Hepatocyte (in vitro differentiated cells): ENCODE data around the gene DDTL. TPM values are rescaled to one million over a fixed set of nuclear protein-coding genes. Genes with fewer than 3 reads are reported as not detected.

ENCODE experiments used
- DNase-seq: peaks from one replicate; pipeline ENCODE4 v3.0.0-alpha.2; 2016; ENCODE audit warnings: low spot score
- H2AFZ ChIP-seq: fragments of 200-600 bp; sonication (generic); 2 replicates; pipeline ENCODE4 v1.6.0; 2016; ENCODE audit warnings: antibody characterized with exemption, mild to moderate bottlenecking
- H3K27ac ChIP-seq: fragments of 200-600 bp; sonication (generic); 2 replicates; pipeline ENCODE4 v1.5.1; 2016; ENCODE audit warnings: mild to moderate bottlenecking
- H3K27me3 ChIP-seq: fragments of 200-600 bp; sonication (generic); 2 replicates; pipeline ENCODE4 v1.6.1; 2016
- H3K36me3 ChIP-seq: fragments of 200-600 bp; sonication (generic); replicated peaks from 2 replicates; pipeline ENCODE4 v1.5.1; 2016; ENCODE audit warnings: low read depth; ENCODE audit not compliant: insufficient read depth
- H3K4me1 ChIP-seq: fragments of 200-600 bp; sonication (generic); 2 replicates; pipeline ENCODE4 v1.5.1; 2016; ENCODE audit warnings: mild to moderate bottlenecking, moderate library complexity; ENCODE audit not compliant: insufficient read depth
- H3K4me2 ChIP-seq: fragments of 200-600 bp; sonication (generic); 2 replicates; pipeline ENCODE4 v1.6.0; 2016
- H3K4me3 ChIP-seq: fragments of 200-600 bp; sonication (generic); 2 replicates; pipeline ENCODE4 v1.5.1; 2016; ENCODE audit warnings: mild to moderate bottlenecking
- H3K79me2 ChIP-seq: fragments of 200-600 bp; sonication (generic); 2 replicates; pipeline ENCODE4 v1.6.0; 2017; ENCODE audit warnings: mild to moderate bottlenecking
- H3K9me2 ChIP-seq: fragments of 200-600 bp; sonication (generic); replicated peaks from 2 replicates; pipeline ENCODE4 v1.6.0; 2017; ENCODE audit warnings: mild to moderate bottlenecking; ENCODE audit not compliant: insufficient read depth
- H3K9me3 ChIP-seq: fragments of 200-600 bp; sonication (generic); 2 replicates; pipeline ENCODE4 v1.5.1; 2016; ENCODE audit warnings: low read depth, mild to moderate bottlenecking
- H4K20me1 ChIP-seq: fragments of 200-600 bp; sonication (generic); 2 replicates; pipeline ENCODE4 v1.6.0; 2016; ENCODE audit warnings: mild to moderate bottlenecking; ENCODE audit not compliant: insufficient read depth, poor library complexity, severe bottlenecking
- EZH2 ChIP-seq: fragments of 200-600 bp; sonication (generic); IDR thresholded peaks from 2 replicates; pipeline ENCODE4 v1.6.1; 2016; ENCODE audit warnings: antibody characterized with exemption, mild to moderate bottlenecking, borderline replicate concordance
- EZH2phosphoT487 ChIP-seq: fragments of 200-600 bp; sonication (generic); IDR thresholded peaks from one replicate; pipeline ENCODE4 v1.6.1; 2018; ENCODE audit warnings: antibody characterized with exemption, mild to moderate bottlenecking, low read depth, moderate library complexity; ENCODE audit not compliant: unreplicated experiment, severe bottlenecking
- WGBS: methylation state at CpG from one replicate; pipeline ENCODE4 v1.1.6; 2016; ENCODE audit warnings: low lambda C conversion rate; ENCODE audit errors: missing lambda C conversion rate; 5-methylcytosine and 5-hydroxymethylcytosine counted together
- polyA plus RNA-seq: library from polyadenylated mRNA; unstranded; fragments of >200 nt; fragmentation: Nextera tagmentation; extraction: Ambion mirVana; gene quantifications from 2 replicates; pipeline ENCODE4 v1.2.1, GENCODE V29; 2016
- total RNA-seq: library from RNA; depleted of rRNA; stranded (reverse); fragments of >200 nt; gene quantifications from 2 replicates; pipeline ENCODE4 v1.2.3, GENCODE V29; 2014
- TF ChIP-seq, protein P1 (sequence below): fragments of 200-600 bp; sonication (generic); IDR thresholded peaks from 2 replicates; pipeline ENCODE4 v1.5.1; 2016; ENCODE audit warnings: antibody characterized with exemption, mild to moderate bottlenecking; ENCODE audit not compliant: poor library complexity

DDTL gene
- total and polyA plus RNA-seq, 2 experiments from 2014 or later: 4.7 TPM; not detected in 1

DNA sequence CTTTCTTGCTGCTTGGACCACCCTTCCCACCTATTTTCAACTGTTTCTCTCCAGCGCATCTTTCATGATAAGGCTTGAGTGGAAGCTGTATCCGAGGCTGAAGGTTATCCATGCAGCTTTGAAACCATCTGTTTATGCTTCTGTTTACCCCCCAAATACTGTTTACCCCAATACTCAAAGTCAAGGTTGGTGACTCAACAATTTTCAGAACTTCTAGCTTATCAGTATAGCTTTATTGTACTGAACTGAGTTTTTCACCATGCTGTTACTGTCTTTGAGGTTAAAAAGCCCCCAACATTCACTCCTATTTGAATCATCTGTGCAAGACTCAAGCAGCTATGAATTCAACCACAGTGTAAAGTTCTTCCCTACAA lies 43.3 kb downstream of the DDTL start:
- H3K27ac ChIP-seq: no peak overlapping the region
- DNase-seq: no peak
- no peak overlapping the region for H3K4me2 ChIP-seq
- H4K20me1 ChIP-seq: no peaks in the 10 kb centered on the region
- TF ChIP-seq EZH2: no peak
- TF ChIP-seq, protein P1, sequence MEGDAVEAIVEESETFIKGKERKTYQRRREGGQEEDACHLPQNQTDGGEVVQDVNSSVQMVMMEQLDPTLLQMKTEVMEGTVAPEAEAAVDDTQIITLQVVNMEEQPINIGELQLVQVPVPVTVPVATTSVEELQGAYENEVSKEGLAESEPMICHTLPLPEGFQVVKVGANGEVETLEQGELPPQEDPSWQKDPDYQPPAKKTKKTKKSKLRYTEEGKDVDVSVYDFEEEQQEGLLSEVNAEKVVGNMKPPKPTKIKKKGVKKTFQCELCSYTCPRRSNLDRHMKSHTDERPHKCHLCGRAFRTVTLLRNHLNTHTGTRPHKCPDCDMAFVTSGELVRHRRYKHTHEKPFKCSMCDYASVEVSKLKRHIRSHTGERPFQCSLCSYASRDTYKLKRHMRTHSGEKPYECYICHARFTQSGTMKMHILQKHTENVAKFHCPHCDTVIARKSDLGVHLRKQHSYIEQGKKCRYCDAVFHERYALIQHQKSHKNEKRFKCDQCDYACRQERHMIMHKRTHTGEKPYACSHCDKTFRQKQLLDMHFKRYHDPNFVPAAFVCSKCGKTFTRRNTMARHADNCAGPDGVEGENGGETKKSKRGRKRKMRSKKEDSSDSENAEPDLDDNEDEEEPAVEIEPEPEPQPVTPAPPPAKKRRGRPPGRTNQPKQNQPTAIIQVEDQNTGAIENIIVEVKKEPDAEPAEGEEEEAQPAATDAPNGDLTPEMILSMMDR: no peak
- TF ChIP-seq EZH2phosphoT487: no peak
- no peaks in the 10 kb centered on the region for H3K9me3 ChIP-seq
- H2AFZ ChIP-seq: no peak overlapping the region
- H3K4me3 ChIP-seq: no peak overlapping the region
- no peaks in the 10 kb centered on the region for H3K27me3 ChIP-seq
- peaks cover 12% of the 10 kb centered on the region for H3K4me1 ChIP-seq
- peaks cover 36% of the 10 kb centered on the region for H3K79me2 ChIP-seq
- no peaks in the 10 kb centered on the region for H3K9me2 ChIP-seq
- WGBS: 90% methylated on average over 2 of the region's 2 CpGs
- H3K36me3 ChIP-seq: no peaks in the 10 kb centered on the region

DNA sequence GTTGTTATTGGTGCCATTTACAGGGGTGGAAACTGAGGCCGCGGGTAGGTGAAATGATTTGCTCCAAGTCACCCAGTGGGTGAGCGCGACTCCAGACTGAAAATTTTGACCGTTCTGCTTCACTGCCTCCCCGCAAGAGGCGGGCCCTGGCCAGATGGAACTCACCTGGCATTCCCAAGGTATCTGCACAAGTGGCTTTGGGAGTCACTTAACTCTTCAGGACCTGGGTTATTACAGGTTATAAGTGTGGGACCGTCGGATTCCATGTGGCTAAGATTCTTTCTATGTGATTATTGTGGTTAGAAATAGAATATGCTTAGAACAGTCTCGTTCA lies 45.0 kb downstream of the DDTL start:
- TF ChIP-seq, protein P1: no peak
- no peak for TF ChIP-seq EZH2
- TF ChIP-seq EZH2phosphoT487: no peak
- no peaks in the 10 kb centered on the region for H4K20me1 ChIP-seq
- no peaks in the 10 kb centered on the region for H3K36me3 ChIP-seq
- DNase-seq: no peak
- H3K9me2 ChIP-seq: no peaks in the 10 kb centered on the region
- 2% methylated on average over 10 of the region's 10 CpGs for WGBS
- H3K9me3 ChIP-seq: no peaks in the 10 kb centered on the region
- H2AFZ ChIP-seq: peak overlapping the region; percentile 71
- peaks cover 12% of the 10 kb centered on the region for H3K4me1 ChIP-seq
- peak overlapping the region; percentile 81 for H3K27ac ChIP-seq
- peaks cover 53% of the 10 kb centered on the region for H3K79me2 ChIP-seq
- peak overlapping the region; percentile 72 for H3K4me3 ChIP-seq
- H3K27me3 ChIP-seq: no peaks in the 10 kb centered on the region
- H3K4me2 ChIP-seq: peak overlapping the region; percentile 83

DNA sequence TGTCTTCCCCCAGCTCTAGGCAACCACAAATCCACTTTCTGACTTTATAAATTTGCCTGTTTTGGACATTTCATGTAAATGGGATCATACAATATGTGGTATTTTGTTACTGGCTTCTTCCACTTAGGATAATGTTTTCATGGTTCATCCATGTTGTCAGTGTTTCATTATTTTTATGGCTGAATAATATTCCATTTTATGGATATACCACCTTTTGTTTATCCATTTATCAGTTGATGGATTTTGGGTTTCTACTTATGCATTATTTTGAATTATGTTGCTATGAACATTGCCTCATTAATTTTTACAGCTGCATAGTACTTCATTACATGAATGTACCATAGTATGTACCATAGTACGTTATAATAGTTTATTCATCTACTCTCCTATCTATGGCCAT lies 49.5 kb downstream of the DDTL start:
- Histone ChIP-seq H3K27me3 (no peaks in the 10 kb centered on the region), H3K4me3 (no peak overlapping the region), H3K4me2 (no peak overlapping the region), H3K9me2 (no peaks in the 10 kb centered on the region), H2AFZ (no peak overlapping the region), H4K20me1 (no peaks in the 10 kb centered on the region), H3K27ac (no peak overlapping the region), H3K4me1 (peaks cover 12% of the 10 kb centered on the region), H3K9me3 (no peaks in the 10 kb centered on the region), H3K79me2 (peaks cover 93% of the 10 kb centered on the region), H3K36me3 (no peaks in the 10 kb centered on the region)
- 97% methylated on average over 1 of the region's 1 CpG for WGBS
- TF ChIP-seq, protein P1: no peak
- TF ChIP-seq EZH2 (no peak), EZH2phosphoT487 (no peak)
- no peak for DNase-seq

DNA sequence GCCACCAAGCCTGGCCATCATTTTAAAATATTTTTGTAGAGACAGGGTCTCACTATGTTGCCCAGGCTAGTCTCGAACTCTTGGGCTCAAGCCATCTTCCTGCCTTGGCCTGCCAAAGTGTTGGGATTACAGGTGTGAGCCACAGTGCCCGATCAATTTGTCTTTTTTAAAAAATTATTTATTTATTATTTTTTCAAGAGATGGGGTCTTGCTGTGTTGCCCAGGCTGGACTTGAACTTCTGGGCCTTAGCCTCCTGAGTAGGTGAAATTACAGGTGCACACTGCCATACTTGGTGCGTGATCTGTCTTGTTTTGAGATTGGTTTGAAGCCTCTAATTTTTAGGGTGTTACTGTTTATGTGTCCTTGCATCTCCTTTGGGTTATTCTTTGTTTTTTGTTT lies 54.6 kb downstream of the DDTL start:
- no peaks in the 10 kb centered on the region for H3K27me3 ChIP-seq
- TF ChIP-seq EZH2 (no peak), EZH2phosphoT487 (no peak)
- TF ChIP-seq, protein P1: no peak
- WGBS: 97% methylated on average over 3 of the region's 3 CpGs
- no peaks in the 10 kb centered on the region for H4K20me1 ChIP-seq
- no peaks in the 10 kb centered on the region for H3K9me3 ChIP-seq
- H3K4me2 ChIP-seq: no peak overlapping the region
- H2AFZ ChIP-seq: no peak overlapping the region
- H3K36me3 ChIP-seq: no peaks in the 10 kb centered on the region
- H3K79me2 ChIP-seq: peaks cover 94% of the 10 kb centered on the region
- H3K4me1 ChIP-seq: no peaks in the 10 kb centered on the region
- H3K9me2 ChIP-seq: no peaks in the 10 kb centered on the region
- no peak for DNase-seq
- H3K27ac ChIP-seq: no peak overlapping the region
- H3K4me3 ChIP-seq: no peak overlapping the region
